ENCODE data around the gene CTSW. TPM values are rescaled to one million over a fixed set of nuclear protein-coding genes. Genes with fewer than 3 reads are reported as not detected.

The CTSW gene
- total RNA-seq, 1 experiment from 2014 or later = 5.4 TPM

- DNase-seq (ENCODE audit: low read depth) = no peak
These were observed 21.2 kb downstream of the CTSW start for GRCh38 chr11:65900899-65901180.

GRCh38 chr11:65903068-65903481 is 23.4 kb downstream of the CTSW start:
- DNase-seq (ENCODE audit: low read depth) = peak; percentile 97

GRCh38 chr11:65903715-65904114 is 24.1 kb downstream of the CTSW start:
- no peak for DNase-seq (ENCODE audit: low read depth)

- DNase-seq (ENCODE audit: low read depth) = no peak
These were observed 27.0 kb downstream of the CTSW start for GRCh38 chr11:65906602-65907001.

GRCh38 chr11:65907878-65908277 is 28.2 kb downstream of the CTSW start:
- no peak for DNase-seq (ENCODE audit: low read depth)

GRCh38 chr11:65911682-65912568 is 32.3 kb downstream of the CTSW start:
- DNase-seq (ENCODE audit: low read depth) = peak; percentile 98

GRCh38 chr11:65912845-65913244 is 33.2 kb downstream of the CTSW start:
- peak; percentile 90 for DNase-seq (ENCODE audit: low read depth)

- DNase-seq (ENCODE audit: low read depth) = peak; percentile 95
These were observed 35.6 kb downstream of the CTSW start for GRCh38 chr11:65915101-65915820.

GRCh38 chr11:65915821-65916251 is 36.2 kb downstream of the CTSW start:
- peak; percentile 99 for DNase-seq (ENCODE audit: low read depth)

GRCh38 chr11:65916391-65916790 is 36.8 kb downstream of the CTSW start:
- no peak for DNase-seq (ENCODE audit: low read depth)

GRCh38 chr11:65917077-65917433 is 37.4 kb downstream of the CTSW start:
- DNase-seq (ENCODE audit: low read depth) = no peak

- DNase-seq (ENCODE audit: low read depth) = no peak
These were observed 38.0 kb downstream of the CTSW start for GRCh38 chr11:65917434-65918210.

GRCh38 chr11:65918211-65919140 is 38.8 kb downstream of the CTSW start, which contains the start of gene C11orf68:
Gene C11orf68, minus strand, starts transcription at chr11:65919062. Its CDS starts 31 bp downstream, at chr11:65919031.
- DNase-seq (ENCODE audit: low read depth) = peak; percentile 52

- peak; percentile 98 for DNase-seq (ENCODE audit: low read depth)
These were observed 39.5 kb downstream of the CTSW start, which contains the start of gene DRAP1 for GRCh38 chr11:65919141-65919572. Gene DRAP1, plus strand, starts transcription at chr11:65919426. Its CDS starts 76 bp downstream, at chr11:65919502.

GRCh38 chr11:65919573-65920371 is 40.1 kb downstream of the CTSW start:
- DNase-seq (ENCODE audit: low read depth) = no peak

- DNase-seq (ENCODE audit: low read depth) = no peak
These were observed 40.8 kb downstream of the CTSW start for GRCh38 chr11:65920372-65920802.

- DNase-seq (ENCODE audit: low read depth) = no peak
These were observed 41.5 kb downstream of the CTSW start for GRCh38 chr11:65921033-65921555.

- DNase-seq (ENCODE audit: low read depth) = no peak
These were observed 42.2 kb downstream of the CTSW start for GRCh38 chr11:65921876-65922275.

- no peak for DNase-seq (ENCODE audit: low read depth)
These were observed 42.9 kb downstream of the CTSW start for GRCh38 chr11:65922565-65922964.

GRCh38 chr11:65925397-65925796 is 45.8 kb downstream of the CTSW start:
- DNase-seq (ENCODE audit: low read depth) = no peak
